ENCODE data around the gene NAPSA.

- TF ChIP-seq EZH2 (optimal IDR thresholded peaks at IDR 0.05; ENCODE audit: low read depth, low read length) (no peak), CTCF (IDR thresholded peaks at IDR 0.05; ENCODE audit: low read length) (no peak)
Observed at GRCh38 chr19:50377517-50377916, 12.1 kb upstream of the NAPSA start.

All from MM.1S (cell line).